NCI-H2227 (cell line): ENCODE results near the gene TNRC6B.
A peak's percentile ranks its signal among the peaks of the same experiment; 100 is the strongest.
"Not testable (repeated sequence)": the region's sequence is repeated elsewhere in the genome, so short reads cannot be mapped to it uniquely, and the experiment has no call there.

Experiments
- DNase-seq: peaks from one replicate; lab custom pipeline; 2025; ENCODE audit not compliant: unreplicated experiment; lab: John Stamatoyannopoulos, UW

TNRC6B gene

GRCh38 chr22:40348025-40348658 is 170.4 kb downstream of the TNRC6B start:
- DNase-seq: peak; percentile 40

- no peak for DNase-seq
These were observed 175.0 kb downstream of the TNRC6B start for GRCh38 chr22:40352763-40353162.

- DNase-seq: no peak
These were observed 183.4 kb downstream of the TNRC6B start for GRCh38 chr22:40361100-40361499.

DNA sequence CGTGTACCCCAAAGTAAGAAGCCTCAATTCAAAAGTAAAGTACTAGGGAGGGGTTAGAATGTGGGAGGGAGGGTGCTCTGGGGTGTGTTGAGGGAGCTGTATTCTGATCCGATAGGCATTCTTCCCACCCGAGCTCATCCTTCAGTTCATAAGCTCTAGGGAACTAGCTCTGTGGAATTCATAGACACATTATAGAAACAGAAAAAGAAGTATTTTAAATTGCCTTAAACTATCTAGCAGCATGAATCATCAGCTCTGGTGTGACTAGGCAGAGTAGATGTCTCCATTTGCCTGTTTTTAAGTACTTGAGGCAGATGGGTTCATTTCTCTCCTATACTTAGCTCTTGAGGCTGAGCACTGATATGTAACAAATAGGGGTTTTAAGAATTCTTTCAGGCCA is 185.3 kb downstream of the TNRC6B start:
- DNase-seq: no peak

DNA sequence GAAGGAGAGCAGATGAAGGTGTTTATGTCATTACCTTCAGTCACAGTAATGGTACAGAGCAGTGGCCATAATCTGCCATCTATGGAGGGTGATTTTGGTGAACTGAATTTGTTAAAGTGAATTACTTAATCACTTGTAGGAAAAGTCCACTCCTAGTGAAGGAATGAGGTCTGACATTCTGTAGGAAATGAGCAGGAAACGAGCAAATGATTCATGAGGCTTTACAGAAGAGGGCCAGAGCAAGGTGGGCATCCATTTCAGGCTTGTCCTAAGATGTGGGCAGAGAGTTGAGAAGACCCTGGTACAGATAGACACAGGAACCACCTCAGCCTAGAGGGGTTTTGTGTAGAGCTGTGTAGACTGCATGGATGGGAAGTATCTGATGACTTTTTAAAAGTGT is 186.7 kb downstream of the TNRC6B start:
- no peak for DNase-seq

DNA sequence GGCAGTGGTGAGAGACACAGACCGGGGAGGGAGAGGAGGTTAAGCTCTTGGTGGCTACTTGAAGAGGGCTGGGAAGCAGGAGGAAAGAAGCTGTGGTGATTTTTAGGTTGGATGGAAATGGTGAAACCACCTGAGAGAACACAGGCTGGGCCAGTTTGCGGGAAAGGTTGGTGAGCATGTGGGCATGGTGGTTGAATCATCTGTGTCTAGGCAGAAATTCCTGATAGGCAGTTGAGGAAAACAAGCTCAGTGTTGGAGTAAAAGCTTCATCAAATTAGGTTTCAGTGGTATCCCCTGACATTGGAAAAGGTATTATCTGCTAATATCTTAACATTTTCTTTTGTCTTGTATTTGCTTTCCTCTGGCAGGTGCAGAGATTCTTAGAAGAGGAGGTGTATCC is 188.3 kb downstream of the TNRC6B start:
- DNase-seq: no peak

DNA sequence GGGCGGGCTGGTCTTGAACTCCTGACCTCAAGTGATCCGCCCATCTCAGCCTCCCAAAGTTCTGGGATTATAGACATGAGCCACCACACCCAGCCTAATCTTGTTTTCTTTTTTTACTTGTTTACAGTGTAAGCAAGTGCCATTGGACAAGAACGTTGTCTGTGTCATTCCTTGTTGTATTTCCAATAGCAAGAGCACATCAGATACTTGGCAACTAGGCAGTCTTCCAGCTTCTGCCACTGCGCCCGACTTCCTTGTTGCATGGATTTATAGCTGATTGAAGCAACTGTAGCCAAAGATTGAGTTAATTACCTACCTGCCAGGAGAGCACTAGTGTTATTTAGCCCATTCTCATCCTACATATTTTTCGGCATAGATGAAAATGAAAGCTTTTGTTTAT is 189.6 kb downstream of the TNRC6B start:
- no peak for DNase-seq

- no peak for DNase-seq
These were observed 190.3 kb downstream of the TNRC6B start for GRCh38 chr22:40368016-40368415.

GRCh38 chr22:40368836-40369235 is 191.1 kb downstream of the TNRC6B start:
- DNase-seq: no peak

DNA sequence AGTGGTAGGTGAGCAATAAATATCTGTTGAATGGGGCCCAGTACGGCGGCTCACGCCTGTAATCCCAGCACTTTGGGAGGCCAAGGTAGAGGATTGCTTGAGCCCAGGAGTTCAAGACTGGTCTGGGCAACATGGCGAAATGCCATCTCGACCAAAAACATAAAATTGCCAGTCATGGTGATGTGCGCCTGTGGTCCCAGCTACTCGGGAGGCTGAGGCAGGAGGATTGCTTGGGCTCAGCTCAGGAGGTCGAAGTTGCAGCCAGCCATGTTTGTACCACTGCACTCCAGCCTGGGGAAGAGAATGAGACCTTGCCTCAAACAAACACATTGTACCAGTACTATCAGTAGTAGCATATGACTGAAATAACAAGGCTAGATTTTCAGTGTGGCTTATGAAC is 196.8 kb downstream of the TNRC6B start:
- no peak for DNase-seq

DNA sequence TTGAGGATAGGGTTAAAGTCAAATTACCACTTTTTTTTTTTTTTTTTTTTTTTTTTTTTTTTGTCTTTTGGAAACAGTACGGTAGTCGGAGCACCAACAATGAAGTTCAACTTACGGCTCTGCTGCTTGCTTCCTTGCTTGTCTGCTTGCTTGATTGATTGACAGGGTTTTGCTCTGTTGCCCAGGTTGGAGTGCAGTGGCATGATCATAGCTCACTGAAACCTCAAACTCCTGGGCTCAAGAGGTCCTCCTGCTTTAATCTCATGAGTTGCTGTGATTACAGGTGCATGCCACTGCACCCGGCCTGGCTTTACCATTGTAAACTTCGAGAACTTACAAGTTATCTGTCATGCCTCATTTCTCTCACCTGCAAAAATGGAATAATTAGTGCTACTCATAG is 198.4 kb downstream of the TNRC6B start:
- no peak for DNase-seq

- DNase-seq: no peak
These were observed 200.2 kb downstream of the TNRC6B start for GRCh38 chr22:40377931-40378330.

GRCh38 chr22:40378448-40378847 is 200.7 kb downstream of the TNRC6B start:
- not testable (repeated sequence) for DNase-seq

DNA sequence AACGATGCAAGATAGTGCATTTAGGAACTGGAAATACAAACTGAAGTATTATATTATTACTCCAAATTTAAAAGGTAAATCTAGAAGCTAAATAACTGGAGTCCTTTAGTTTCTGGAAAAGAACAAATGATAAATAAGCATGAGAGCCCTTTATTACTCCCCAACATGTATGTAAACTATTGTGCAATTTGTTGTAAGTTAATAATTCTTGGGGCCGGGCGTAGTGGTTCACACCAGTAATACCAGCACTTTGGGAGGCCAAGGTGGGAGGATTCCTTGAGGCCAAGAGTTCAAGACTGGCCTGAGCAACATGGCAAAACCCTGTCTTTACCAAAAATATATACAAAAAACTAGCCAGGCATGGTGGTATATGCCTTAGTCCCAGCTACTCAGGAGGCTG is 203.7 kb downstream of the TNRC6B start:
- no peak for DNase-seq

- DNase-seq: no peak
These were observed 206.2 kb downstream of the TNRC6B start for GRCh38 chr22:40383905-40384304.

- DNase-seq: no peak
These were observed 207.5 kb downstream of the TNRC6B start for GRCh38 chr22:40385036-40385782.
